K562 (cell line): ENCODE measurements around the gene TRDN. TPM values are rescaled to one million over a fixed set of nuclear protein-coding genes. Genes with fewer than 3 reads are reported as not detected.

Experiments used
- ATAC-seq: fragments of 200-7000 bp; cut with Tn5 transposase; 3 replicates; pipeline ENCODE4 v1.9.1; 2020; ENCODE audit warnings: moderate library complexity
- BruUV-seq: library from RNA; stranded (reverse); fragments of 400-500 nt; replicated peaks from 2 replicates; lab custom pipeline; 2021; lab: Mats Ljungman, UMichigan
- CTCF ChIA-PET: fragments of 300-600 bp; formaldehyde crosslinking; extraction: SDS; loops from one replicate; lab custom pipeline; 2021; ENCODE audit warnings: low intra/inter-chr PET ratio; lab: Yijun Ruan, JAX
- POLR2A ChIA-PET: fragments of 300-600, 350-650 bp; sonication (Branson Sonifier 250); formaldehyde crosslinking; extraction: SDS; loops from one replicate; lab custom pipeline; 2021; ENCODE audit warnings: antibody characterized with exemption, inconsistent platforms; lab: Yijun Ruan, JAX
- DNase-seq, 4 experiments: peaks; one replicate each; pipeline versions ENCODE4 v3.0.0 to v3.0.0-alpha.2; 2011 to 2018; ENCODE audit warnings: low spot score in 3 of 4, mixed read lengths in 3 of 4; ENCODE audit errors: extremely low read depth in 1 of 4
- FAIRE-seq: peaks from 2 replicates; lab custom pipeline; 2011; peaks lifted over from hg19 to GRCh38; lab: Jason Lieb, UNC
- H2AFZ ChIP-seq: 2 replicates; pipeline ENCODE4 v1.6.0; 2011; ENCODE audit warnings: low read depth, low read length, control low read depth, inconsistent platforms
- H3K27ac ChIP-seq: fragments of 200-600 bp; 3 replicates; pipeline ENCODE4 v1.8.0; 2011; ENCODE audit warnings: low read depth, mild to moderate bottlenecking, control low read depth, inconsistent platforms, low read length, moderate library complexity, mixed read lengths; ENCODE audit errors: extremely low read depth
- H3K27me3 ChIP-seq, 2 experiments: fragments of 300-600 bp in 1 of 2; 2 replicates in 1 of 2; 3 replicates in 1 of 2; pipeline versions ENCODE4 v1.6.0 to v1.8.0; 2011; ENCODE audit warnings: inconsistent platforms in 2 of 2, low read length in 2 of 2, mild to moderate bottlenecking in 1 of 2, mixed read lengths in 1 of 2, moderate library complexity in 1 of 2; ENCODE audit not compliant: control insufficient read depth in 2 of 2, insufficient read depth in 2 of 2
- H3K36me3 ChIP-seq: fragments of 300-600 bp; 3 replicates; pipeline ENCODE4 v1.8.0; 2011; ENCODE audit warnings: mild to moderate bottlenecking, low read length, inconsistent platforms; ENCODE audit not compliant: control insufficient read depth, insufficient read depth
- H3K4me1 ChIP-seq, 2 experiments: fragments of 200-600 bp in 1 of 2; replicated peaks in 1 of 2; 2 replicates in 1 of 2; 3 replicates in 1 of 2; pipeline versions ENCODE4 v1.5.1 to v1.8.0; 2011; ENCODE audit warnings: inconsistent platforms in 2 of 2, low read length in 2 of 2, mild to moderate bottlenecking in 1 of 2, mixed read lengths in 1 of 2, moderate library complexity in 1 of 2; ENCODE audit not compliant: control insufficient read depth in 2 of 2, insufficient read depth in 2 of 2
- H3K4me2 ChIP-seq: 2 replicates; pipeline ENCODE4 v1.6.1; 2011; ENCODE audit warnings: low read length, control low read depth, inconsistent platforms, mixed read lengths; ENCODE audit not compliant: insufficient read depth
- H3K4me3 ChIP-seq: fragments of 200-600 bp; sonication (generic), shearing (Covaris generic); 2 replicates; pipeline ENCODE4 v1.5.1; 2016; ENCODE audit warnings: control low read depth, inconsistent platforms
- H3K79me2 ChIP-seq: fragments of 200-600 bp; 3 replicates; pipeline ENCODE4 v1.8.0; 2011; ENCODE audit warnings: low read length, inconsistent platforms; ENCODE audit not compliant: control insufficient read depth, insufficient read depth
- H3K9ac ChIP-seq, 2 experiments: 2 replicates each; pipeline versions ENCODE4 v1.6.0 to v1.6.1; 2011; ENCODE audit warnings: low read depth in 2 of 2, low read length in 2 of 2, control low read depth in 1 of 2, inconsistent platforms in 1 of 2, mild to moderate bottlenecking in 1 of 2, mixed read lengths in 1 of 2; ENCODE audit not compliant: insufficient read depth in 1 of 2
- H3K9me1 ChIP-seq: one replicate; pipeline ENCODE4 v1.6.0; 2011; ENCODE audit warnings: inconsistent platforms, mild to moderate bottlenecking, low read length, moderate library complexity; ENCODE audit not compliant: control insufficient read depth, insufficient read depth
- H3K9me3 ChIP-seq: replicated peaks from 2 replicates; pipeline ENCODE4 v1.5.1; 2011; ENCODE audit warnings: low read depth, low read length, inconsistent platforms; ENCODE audit not compliant: control insufficient read depth, insufficient read depth
- H4K20me1 ChIP-seq: replicated peaks from 2 replicates; pipeline ENCODE4 v1.6.1; 2011; ENCODE audit warnings: low read length, inconsistent platforms, mixed read lengths; ENCODE audit not compliant: control insufficient read depth, insufficient read depth
- AFF4 ChIP-seq: sonication (generic); formaldehyde crosslinking; IDR thresholded peaks from 2 replicates; pipeline ENCODE4 v1.8.0; 2023; ENCODE audit warnings: mild to moderate bottlenecking, missing genetic modification reagents
- ARID1B ChIP-seq: fragments of 450-650 bp; IDR thresholded peaks from 2 replicates; pipeline ENCODE4 v1.6.1; 2016; ENCODE audit warnings: antibody characterized with exemption, mild to moderate bottlenecking, inconsistent platforms
- CREB5 ChIP-seq: fragments of 250-450 bp; sonication (Bioruptor Pico); IDR thresholded peaks from 2 replicates; pipeline ENCODE4 v1.5.0; 2020; ENCODE audit warnings: mild to moderate bottlenecking
- EP400 ChIP-seq: fragments of 450-650 bp; IDR thresholded peaks from 2 replicates; pipeline ENCODE4 v1.6.1; 2017; ENCODE audit warnings: antibody characterized with exemption, mild to moderate bottlenecking, moderate library complexity
- FOXJ3 ChIP-seq: sonication (generic); formaldehyde crosslinking; IDR thresholded peaks from 2 replicates; pipeline ENCODE4 v1.4.0; 2020; ENCODE audit warnings: mild to moderate bottlenecking, missing genetic modification reagents
- GATAD2B ChIP-seq: fragments of 450-650 bp; IDR thresholded peaks from 2 replicates; pipeline ENCODE4 v1.6.1; 2017; ENCODE audit warnings: mild to moderate bottlenecking, borderline replicate concordance
- HMGN3 ChIP-seq: IDR thresholded peaks from 2 replicates; pipeline ENCODE4 v1.6.1; 2011; ENCODE audit warnings: borderline replicate concordance, low read depth, mild to moderate bottlenecking, mixed read lengths, low read length; ENCODE audit not compliant: insufficient read length; ENCODE audit errors: extremely low read depth
- PCBP2 ChIP-seq: fragments of 200-400 bp; formaldehyde crosslinking; IDR thresholded peaks from 2 replicates; pipeline ENCODE4 v1.6.1; 2018; ENCODE audit warnings: low read length, low read depth, mild to moderate bottlenecking, moderate library complexity; ENCODE audit not compliant: poor library complexity, severe bottlenecking
- PPARD ChIP-seq: fragments of 250-450 bp; sonication (Bioruptor Pico); IDR thresholded peaks from 2 replicates; pipeline ENCODE4 v1.8.0; 2022; ENCODE audit warnings: inconsistent platforms, mild to moderate bottlenecking, moderate library complexity
- SP1 ChIP-seq: sonication (generic); formaldehyde crosslinking; IDR thresholded peaks from 2 replicates; pipeline ENCODE4 v1.8.1; 2022; ENCODE audit warnings: mild to moderate bottlenecking, missing genetic modification reagents
- XRCC3 ChIP-seq: fragments of 450-650 bp; IDR thresholded peaks from 2 replicates; pipeline ENCODE4 v1.6.1; 2017; ENCODE audit warnings: mild to moderate bottlenecking, moderate library complexity
- ZBTB8A ChIP-seq: fragments of 450-650 bp; IDR thresholded peaks from 2 replicates; pipeline ENCODE4 v1.6.1; 2018; ENCODE audit warnings: mild to moderate bottlenecking, moderate library complexity; ENCODE audit not compliant: partially characterized antibody
- ZNF274 ChIP-seq: IDR thresholded peaks from 2 replicates; pipeline ENCODE4 v1.6.1; 2011; ENCODE audit warnings: low read depth, mild to moderate bottlenecking, low read length, moderate library complexity, borderline replicate concordance
- ZNF551 ChIP-seq: fragments of 250-450 bp; sonication (Bioruptor Pico); IDR thresholded peaks from 2 replicates; pipeline ENCODE4 v1.5.0; 2021; ENCODE audit warnings: mild to moderate bottlenecking, moderate library complexity
- ZNF766 ChIP-seq: fragments of 200-800 bp; sonication (Bioruptor generic); conservative IDR thresholded peaks from 2 replicates; pipeline ENCODE4 v1.6.1; 2016; ENCODE audit warnings: missing genetic modification characterization, missing compliant biosample characterization
- WGBS: fragments of 100-300 bp; shearing (Covaris generic); methylation state at CpG from one replicate; pipeline ENCODE4 v1.1.6; 2016; ENCODE audit warnings: low coverage, mixed read lengths; ENCODE audit not compliant: insufficient coverage; ENCODE audit errors: missing lambda C conversion rate; 5-methylcytosine and 5-hydroxymethylcytosine counted together
- in situ Hi-C: fragments of 300-500 bp; cut with MboI; formaldehyde crosslinking; loops from 4 replicates; pipeline ENCODE4 v1.15.0; 2018; ENCODE audit warnings: inconsistent platforms, mixed read lengths
- intact Hi-C: fragments of 100-400 bp; cut with micrococcal nuclease; formaldehyde crosslinking; loops from 2 replicates; pipeline ENCODE4 v1.14.2; 2022
- polyA plus RNA-seq, 8 experiments: library from polyadenylated mRNA; depleted of rRNA in 4 of 8; stranded (reverse) in 5 of 8; unstranded in 3 of 8; fragments of >200 nt; fragmentation: Nextera tagmentation in 2 of 8; fragmentation: Illumina TruSeq in 1 of 8; extraction: Ambion mirVana in 2 of 8; extraction: Trizol in 1 of 8; gene quantifications; 2 replicates each; pipeline versions ENCODE4 v1.2.1 to v1.2.3, GENCODE V29; 2011 to 2014; ENCODE audit warnings: inconsistent platforms in 1 of 8, missing spikeins in 1 of 8
- total RNA-seq, 7 experiments: library from RNA; depleted of rRNA in 6 of 7; stranded (reverse); fragments of >200 nt in 6 of 7; fragmentation: Illumina TruSeq in 2 of 7; extraction: Trizol in 2 of 7; gene quantifications; 2 replicates each; pipeline versions ENCODE4 v1.2.1 to v1.2.3, GENCODE V29; 2011 to 2021; ENCODE audit warnings: low replicate concordance in 1 of 7

Gene TRDN
- total and polyA plus RNA-seq, 9 of the 15 experiments (the other 6 are each of a cell fraction or from before 2014, with no cell fraction given), result 0.05 to 0.50 (median 0.16) TPM

GRCh38 chr6:123635567-123635966 is 1.2 kb downstream of the TRDN start:
- DNase-seq (no peak), FAIRE-seq (no peak), ATAC-seq (no peak)
- Histone ChIP-seq H3K27me3 (no peaks in the 10 kb centered on the region), H3K9ac (no peak overlapping the region), H3K79me2 (no peaks in the 10 kb centered on the region), H3K9me1 (no peaks in the 10 kb centered on the region), H3K4me2 (no peak overlapping the region), H2AFZ (no peak overlapping the region), H3K4me3 (no peak overlapping the region), H3K9me3 (no peaks in the 10 kb centered on the region), H3K36me3 (no peaks in the 10 kb centered on the region), H4K20me1 (no peaks in the 10 kb centered on the region), H3K27ac (no peak overlapping the region), H3K4me1 (no peaks in the 10 kb centered on the region)
- in situ Hi-C loops, result no loop called here
- 36% methylated on average over 1 of the region's 1 CpG for WGBS
- no TSS peak for BruUV-seq
- no peak for TF ChIP-seq ZNF274
- no peak for TF ChIP-seq PCBP2
- TF ChIP-seq PPARD (CRISPR knock-in tag), result no peak
- no peak for TF ChIP-seq XRCC3
- TF ChIP-seq GATAD2B, result no peak
- no peak for TF ChIP-seq ZNF766
- no peak for TF ChIP-seq SP1 (CRISPR knock-in tag)
- TF ChIP-seq FOXJ3 (CRISPR knock-in tag), result no peak
- TF ChIP-seq ARID1B, result no peak
- TF ChIP-seq AFF4 (CRISPR knock-in tag), result no peak
- no peak for TF ChIP-seq ZNF551 (CRISPR knock-in tag)
- TF ChIP-seq ZBTB8A, result no peak
- TF ChIP-seq EP400, result no peak
- no peak for TF ChIP-seq HMGN3
- TF ChIP-seq CREB5 (CRISPR knock-in tag), result no peak
- ChIA-PET POLR2A (no interaction called here), CTCF (no interaction called here)
- intact Hi-C loops, result no loop called here
